Mesenchymal stem cell (in vitro differentiated cells and primary cell): ENCODE data around the gene PIGQ.

ENCODE experiments used
- DNase-seq: peaks from one replicate; pipeline ENCODE4 v3.0.0-alpha.2; 2013
- H2AFZ ChIP-seq: one replicate; pipeline ENCODE4 v1.6.1; 2013; ENCODE audit warnings: low read depth, mild to moderate bottlenecking, control low read depth, inconsistent platforms, low read length, moderate library complexity
- H2AK5ac ChIP-seq: 2 replicates; pipeline ENCODE4 v1.6.1; 2013; ENCODE audit warnings: low read length, moderate library complexity, mild to moderate bottlenecking, inconsistent platforms; ENCODE audit not compliant: severe bottlenecking
- H2BK120ac ChIP-seq: one replicate; pipeline ENCODE4 v1.6.1; 2013; ENCODE audit warnings: low read depth, mild to moderate bottlenecking, inconsistent platforms, low read length, moderate library complexity
- H2BK12ac ChIP-seq, 2 experiments: one replicate each; pipeline ENCODE4 v1.6.1; 2013; ENCODE audit warnings: inconsistent platforms in 2 of 2, low read length in 2 of 2, mild to moderate bottlenecking in 2 of 2, moderate library complexity in 2 of 2, control low read depth in 1 of 2
- H2BK15ac ChIP-seq: one replicate; pipeline ENCODE4 v1.6.1; 2013; ENCODE audit warnings: mild to moderate bottlenecking, low read depth, inconsistent platforms; ENCODE audit not compliant: poor library complexity, severe bottlenecking
- H2BK5ac ChIP-seq: 2 replicates; pipeline ENCODE4 v1.6.1; 2013; ENCODE audit warnings: low read depth, mild to moderate bottlenecking, low read length, control low read depth, inconsistent platforms; ENCODE audit not compliant: poor library complexity, severe bottlenecking
- H3K14ac ChIP-seq, 2 experiments: one replicate each; pipeline ENCODE4 v1.6.1; 2013; ENCODE audit warnings: inconsistent platforms in 2 of 2, low read length in 2 of 2, control low read depth in 1 of 2, mild to moderate bottlenecking in 1 of 2, moderate library complexity in 1 of 2
- H3K18ac ChIP-seq, 2 experiments: one replicate each; pipeline ENCODE4 v1.6.1; 2013; ENCODE audit warnings: inconsistent platforms in 2 of 2, low read length in 2 of 2, control low read depth in 1 of 2, low read depth in 1 of 2, mild to moderate bottlenecking in 1 of 2
- H3K23ac ChIP-seq, 2 experiments: one replicate each; pipeline ENCODE4 v1.6.1; 2013; ENCODE audit warnings: inconsistent platforms in 2 of 2, low read length in 2 of 2, mild to moderate bottlenecking in 2 of 2, moderate library complexity in 2 of 2, control low read depth in 1 of 2
- H3K27ac ChIP-seq: 2 replicates; pipeline ENCODE4 v1.5.1; 2013; ENCODE audit warnings: mild to moderate bottlenecking, moderate library complexity, low read length, control low read depth, inconsistent platforms; ENCODE audit not compliant: poor library complexity, severe bottlenecking
- H3K27me3 ChIP-seq, 2 experiments: 2 replicates each; pipeline versions ENCODE4 v1.6.1 to v1.7.0; 2013; ENCODE audit warnings: low read length in 2 of 2, mild to moderate bottlenecking in 2 of 2, moderate library complexity in 2 of 2, control low read depth in 1 of 2, inconsistent platforms in 1 of 2; ENCODE audit not compliant: control insufficient read depth in 1 of 2, insufficient read depth in 1 of 2
- H3K36me3 ChIP-seq, 2 experiments: 2 replicates each; pipeline versions ENCODE4 v1.6.1 to v1.7.0; 2013; ENCODE audit warnings: low read length in 2 of 2, control low read depth in 1 of 2, inconsistent platforms in 1 of 2, low read depth in 1 of 2, mild to moderate bottlenecking in 1 of 2; ENCODE audit not compliant: insufficient read depth in 2 of 2, control insufficient read depth in 1 of 2
- H3K4ac ChIP-seq, 2 experiments: one replicate each; pipeline ENCODE4 v1.6.1; 2013; ENCODE audit warnings: inconsistent platforms in 2 of 2, low read length in 2 of 2, mild to moderate bottlenecking in 2 of 2, moderate library complexity in 2 of 2, control low read depth in 1 of 2, low read depth in 1 of 2
- H3K4me1 ChIP-seq: 2 replicates; pipeline ENCODE4 v1.6.1; 2013; ENCODE audit warnings: low read depth, low read length, control low read depth; ENCODE audit not compliant: control insufficient read depth, insufficient read depth
- H3K4me2 ChIP-seq: 2 replicates; pipeline ENCODE4 v1.6.1; 2013; ENCODE audit warnings: low read length, mild to moderate bottlenecking, inconsistent platforms; ENCODE audit not compliant: poor library complexity, severe bottlenecking
- H3K4me3 ChIP-seq, 2 experiments: 2 replicates each; pipeline versions ENCODE4 v1.5.1 to v1.7.0; 2013; ENCODE audit warnings: low read length in 2 of 2, mild to moderate bottlenecking in 2 of 2, control low read depth in 1 of 2, low read depth in 1 of 2; ENCODE audit not compliant: insufficient read depth in 1 of 2
- H3K79me1 ChIP-seq: replicated peaks from 2 replicates; pipeline ENCODE4 v1.6.1; 2013; ENCODE audit warnings: mild to moderate bottlenecking, control low read depth, low read length, inconsistent platforms; ENCODE audit not compliant: poor library complexity, severe bottlenecking
- H3K9ac ChIP-seq: 2 replicates; pipeline ENCODE4 v1.7.0; 2013; ENCODE audit warnings: mild to moderate bottlenecking, low read length, moderate library complexity
- H3K9me3 ChIP-seq: 2 replicates; pipeline ENCODE4 v1.7.0; 2013; ENCODE audit warnings: mild to moderate bottlenecking, low read length; ENCODE audit not compliant: control insufficient read depth
- H4K8ac ChIP-seq: one replicate; pipeline ENCODE4 v1.6.1; 2013; ENCODE audit warnings: inconsistent platforms, mild to moderate bottlenecking, low read length, moderate library complexity
- H4K91ac ChIP-seq: one replicate; pipeline ENCODE4 v1.6.1; 2013; ENCODE audit warnings: mild to moderate bottlenecking, low read length, inconsistent platforms
- WGBS: methylation state at CpG from one replicate; pipeline ENCODE4 v1.1.7; 2013; ENCODE audit warnings: mixed read lengths; 5-methylcytosine and 5-hydroxymethylcytosine counted together

PIGQ gene

GRCh38 chr16:627454-628239 is 57.9 kb downstream of the PIGQ start:
- Histone ChIP-seq H3K9ac (peak overlapping the region; percentile 26), H3K27ac (no peak overlapping the region), H3K4me1 (peaks cover 52% of the 10 kb centered on the region), H4K8ac (no peak overlapping the region), H2AFZ (no peak overlapping the region), H4K91ac (peak overlapping the region; percentile 66), H3K79me1 (peaks cover 12% of the 10 kb centered on the region), H2AK5ac (no peak overlapping the region), H2BK120ac (peak overlapping the region; percentile 24), H2BK5ac (no peak overlapping the region), H3K18ac (peak overlapping the region in 1 of 2 experiments; percentile 66), H3K4me2 (no peak overlapping the region), H3K23ac (no peak overlapping the region), H3K36me3 (peaks cover 4 to 50% of the 10 kb centered on the region in 2 experiments), H3K27me3 (no peaks in the 10 kb centered on the region), H2BK12ac (peak overlapping the region in 1 of 2 experiments; percentile 75), H3K4me3 (no peak overlapping the region), H3K14ac (no peak overlapping the region), H3K4ac (peak overlapping the region in 1 of 2 experiments; percentile 1), H3K9me3 (no peaks in the 10 kb centered on the region), H2BK15ac (no peak overlapping the region)
- no peak for DNase-seq
- WGBS: 88% methylated on average over 41 of the region's 50 CpGs

- Histone ChIP-seq H4K91ac (peak overlapping the region; percentile 66), H3K9me3 (no peaks in the 10 kb centered on the region), H4K8ac (peak overlapping the region; percentile 5), H3K4ac (peak overlapping the region in 1 of 2 experiments; percentile 17), H3K4me3 (no peak overlapping the region), H3K9ac (no peak overlapping the region), H3K36me3 (peaks cover 4 to 58% of the 10 kb centered on the region in 2 experiments), H3K14ac (no peak overlapping the region), H2AK5ac (no peak overlapping the region), H2BK15ac (peak overlapping the region; percentile 65), H3K4me1 (peaks cover 57% of the 10 kb centered on the region), H3K79me1 (peaks cover 11% of the 10 kb centered on the region), H2BK5ac (no peak overlapping the region), H3K4me2 (no peak overlapping the region), H3K23ac (no peak overlapping the region), H3K27ac (no peak overlapping the region), H3K18ac (no peak overlapping the region), H3K27me3 (no peaks in the 10 kb centered on the region), H2BK120ac (no peak overlapping the region), H2AFZ (peak overlapping the region; percentile 1), H2BK12ac (peak overlapping the region; percentile 61 to 75)
- DNase-seq: no peak
- 96% methylated on average over 33 of the region's 33 CpGs for WGBS
These were observed 58.7 kb downstream of the PIGQ start for GRCh38 chr16:628321-629061.

GRCh38 chr16:629185-629832 is 59.5 kb downstream of the PIGQ start:
- Histone ChIP-seq H2AFZ (no peak overlapping the region), H3K23ac (peak overlapping the region in 1 of 2 experiments; percentile 78), H3K27ac (no peak overlapping the region), H3K14ac (peak overlapping the region in 1 of 2 experiments; percentile 71), H4K91ac (peak overlapping the region; percentile 22), H2BK12ac (peak overlapping the region; percentile 61 to 88), H3K4me1 (peaks cover 59% of the 10 kb centered on the region), H3K79me1 (peaks cover 11% of the 10 kb centered on the region), H3K4ac (peak overlapping the region; percentile 5 to 58), H3K18ac (peak overlapping the region in 1 of 2 experiments; percentile 91), H4K8ac (peak overlapping the region; percentile 66), H2BK15ac (no peak overlapping the region), H2AK5ac (no peak overlapping the region), H3K36me3 (peaks cover 8 to 66% of the 10 kb centered on the region in 2 experiments), H2BK120ac (peak overlapping the region; percentile 27), H3K27me3 (no peaks in the 10 kb centered on the region), H3K4me3 (peak overlapping the region in 1 of 2 experiments; percentile 17), H3K9ac (no peak overlapping the region), H3K9me3 (no peaks in the 10 kb centered on the region), H2BK5ac (no peak overlapping the region), H3K4me2 (no peak overlapping the region)
- DNase-seq: peak; percentile 44
- WGBS: 46% methylated on average over 29 of the region's 29 CpGs
